COLO829 (cell line): ENCODE data around the gene KIAA0319L.

Experiments
- DNase-seq: peaks from one replicate; pipeline ENCODE4 v3.0.0; 2012; ENCODE audit warnings: low spot score

Gene KIAA0319L

DNA sequence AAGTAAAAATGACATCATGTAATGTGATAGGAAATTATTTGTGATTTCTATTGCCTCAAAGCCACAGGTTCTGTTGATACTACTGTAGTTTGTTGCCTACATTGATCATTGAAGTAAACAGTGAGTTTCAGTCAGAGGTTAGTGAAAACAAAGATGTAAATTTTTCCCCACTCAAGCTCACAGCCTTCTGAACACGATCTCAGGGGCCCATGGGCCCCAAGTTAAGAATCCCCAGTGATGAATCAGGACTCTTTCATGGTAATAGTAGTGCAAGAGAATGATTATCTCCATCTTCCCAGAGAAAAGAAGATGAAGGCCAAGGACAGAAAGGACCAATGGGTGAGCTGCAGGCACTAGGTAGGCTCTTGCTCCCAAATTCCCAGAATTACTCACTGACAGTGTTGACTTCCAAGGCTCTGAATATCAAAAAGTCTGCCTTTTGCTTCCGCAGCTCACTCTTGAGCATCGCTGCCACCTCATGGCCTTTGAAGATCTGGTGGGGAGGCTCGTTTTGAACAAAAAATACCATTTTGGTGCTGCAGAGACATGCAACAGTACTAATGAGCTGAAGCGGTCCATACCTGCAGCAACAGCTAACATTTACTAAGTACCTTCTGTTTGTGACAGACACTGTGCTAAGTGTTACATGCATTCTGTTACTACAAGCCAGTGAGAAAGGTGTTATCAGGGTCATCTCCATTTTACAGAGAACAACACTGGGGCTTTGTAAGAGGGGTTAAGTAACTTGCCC lies 113.3 kb downstream of the KIAA0319L start:
- DNase-seq, result no peak

DNA sequence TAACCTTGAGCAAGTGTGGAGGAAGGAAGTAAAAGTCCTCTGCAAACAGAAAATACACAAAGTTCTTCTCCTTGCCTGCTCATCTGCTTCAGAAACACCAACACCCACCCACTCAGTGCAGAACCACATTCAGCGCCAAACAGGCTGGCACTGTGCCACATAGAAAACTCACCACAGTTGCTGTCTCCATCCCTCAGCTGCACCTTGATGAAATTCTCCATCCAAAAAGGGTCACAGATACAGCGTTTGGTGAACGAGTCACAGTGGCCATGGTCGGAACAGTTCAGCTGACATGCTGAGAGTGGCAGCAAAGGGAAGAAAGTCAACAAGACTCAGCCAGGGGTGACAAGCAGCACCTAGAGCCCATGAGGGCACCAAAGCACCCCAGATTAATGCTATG lies 114.5 kb downstream of the KIAA0319L start:
- no peak for DNase-seq

DNA sequence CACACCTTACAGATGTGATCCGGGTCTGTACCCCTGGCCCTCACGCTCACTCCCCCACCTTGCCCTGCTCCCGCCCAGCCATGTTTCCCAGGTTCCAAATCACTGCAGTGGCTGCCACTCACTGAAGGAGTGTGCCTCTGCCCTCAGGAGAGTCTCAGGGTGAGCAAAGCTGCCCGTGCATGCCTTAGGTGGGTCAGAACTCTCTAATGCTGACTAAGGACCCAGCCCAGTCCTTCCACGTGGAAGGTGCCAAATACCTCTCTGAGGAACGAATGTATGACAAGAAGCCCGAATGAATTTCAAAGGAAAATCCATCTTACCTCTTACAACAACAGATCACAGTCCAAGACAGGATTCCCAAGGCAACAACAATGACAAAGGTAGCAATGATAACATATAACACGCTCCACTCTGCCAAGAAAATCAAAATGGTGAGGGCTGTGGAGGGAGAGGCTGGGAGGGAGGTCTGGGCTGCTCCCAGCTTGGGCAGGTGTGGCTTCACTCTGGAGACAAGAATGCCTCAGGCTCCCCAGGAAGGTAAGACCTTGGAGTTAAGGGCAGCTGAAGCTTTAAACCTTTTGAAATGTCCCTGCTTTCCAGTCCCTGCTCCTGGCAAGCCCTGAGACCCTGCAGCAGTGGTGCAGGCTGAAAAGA lies 115.2 kb downstream of the KIAA0319L start:
- DNase-seq, result no peak

DNA sequence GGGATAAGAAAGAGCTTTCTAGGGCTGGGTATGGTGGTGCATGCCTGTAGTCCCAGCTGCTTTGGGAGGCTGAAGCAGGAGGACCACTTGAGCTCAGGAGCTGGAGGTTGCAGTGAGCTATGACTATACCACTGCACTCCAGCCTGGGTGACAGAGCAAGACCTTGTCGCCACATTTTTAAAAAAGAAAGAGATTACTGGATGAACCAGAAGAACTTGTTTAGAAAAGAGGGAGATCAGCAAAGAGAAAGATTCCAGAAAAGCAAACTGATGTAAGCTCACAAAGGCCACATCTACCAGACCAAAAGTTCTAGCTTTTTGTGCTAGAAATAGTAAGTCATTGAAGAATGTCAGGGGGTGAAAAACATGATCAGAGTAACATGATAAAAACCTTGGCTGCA lies 117.6 kb downstream of the KIAA0319L start:
- no peak for DNase-seq

DNA sequence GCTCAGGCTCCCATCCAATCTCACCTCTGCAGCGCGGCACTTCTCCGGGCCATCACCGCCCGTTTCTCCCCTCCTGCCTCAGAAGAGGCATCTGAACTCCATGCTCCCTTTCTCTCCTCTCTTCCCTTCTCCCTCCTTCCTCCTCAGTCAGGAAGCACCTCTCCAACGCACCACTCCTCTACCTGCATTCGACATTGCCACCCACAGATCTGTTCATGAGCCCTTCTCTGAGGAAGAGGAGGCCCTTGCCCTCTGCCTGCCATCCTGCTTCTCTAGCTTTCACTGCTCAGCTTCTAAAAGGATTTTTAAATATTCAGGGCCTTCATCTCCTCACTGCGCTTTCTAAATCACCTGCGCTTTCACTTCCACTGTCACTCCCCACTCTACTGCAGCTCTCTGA lies 120.0 kb downstream of the KIAA0319L start:
- DNase-seq, result no peak

DNA sequence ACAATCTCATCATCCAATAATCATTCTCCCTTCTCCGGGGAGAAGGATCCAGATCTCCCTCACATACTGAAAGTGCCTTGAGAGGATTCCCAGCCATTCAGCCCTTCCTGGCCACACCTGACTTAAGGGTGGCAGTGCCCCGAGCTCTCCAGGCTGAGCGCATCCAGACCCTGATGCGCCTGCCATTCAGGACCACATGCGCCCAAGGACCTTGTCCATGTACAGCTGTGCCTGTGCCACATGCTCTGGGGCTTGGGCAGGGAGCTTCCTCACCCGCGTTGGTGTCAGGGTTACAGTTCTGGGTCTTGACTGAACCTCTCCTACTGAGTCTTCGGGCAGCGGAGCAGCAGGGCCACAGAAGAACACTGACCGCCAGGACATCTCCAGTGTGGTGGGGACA lies 121.1 kb downstream of the KIAA0319L start:
- DNase-seq, result no peak

DNA sequence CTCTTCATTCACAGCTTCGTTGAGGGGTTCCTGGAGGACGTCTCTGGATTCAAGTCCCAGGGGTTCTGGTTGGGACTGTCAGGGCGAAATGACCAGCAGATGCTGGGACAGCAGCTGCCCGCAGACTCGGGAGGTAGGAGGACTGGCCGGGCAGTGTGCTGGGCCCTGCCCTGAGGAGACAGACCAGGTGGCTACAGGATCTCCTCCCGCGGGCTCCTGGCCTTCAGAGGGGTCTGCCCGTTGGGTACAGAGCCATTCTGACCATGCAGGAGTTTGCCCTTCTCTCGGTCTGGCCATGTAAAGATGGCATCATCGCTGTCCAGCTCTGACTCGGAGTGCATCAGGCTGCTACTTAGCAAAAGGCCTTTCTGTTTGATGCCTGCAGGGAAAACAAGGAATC lies 122.5 kb downstream of the KIAA0319L start:
- no peak for DNase-seq

DNA sequence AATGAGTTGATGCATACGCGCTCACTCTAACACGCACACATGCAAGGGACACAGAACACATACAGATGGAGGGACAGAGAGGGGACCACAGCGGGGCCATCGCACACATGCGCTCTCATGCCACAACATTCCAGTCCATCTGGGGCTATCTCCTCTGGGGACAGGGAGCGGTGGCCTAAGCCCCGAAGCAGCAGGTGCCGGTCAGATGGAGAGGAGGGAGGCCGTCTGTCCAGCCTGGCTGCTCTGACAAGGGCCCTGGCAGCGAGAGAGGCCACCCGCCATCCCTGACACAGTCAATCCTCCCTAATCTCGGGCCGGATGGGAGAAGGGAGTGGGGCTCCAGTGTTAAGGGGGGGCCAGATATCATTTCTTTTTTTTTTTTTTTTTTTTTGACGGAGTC lies 123.5 kb downstream of the KIAA0319L start:
- DNase-seq, result no peak

DNA sequence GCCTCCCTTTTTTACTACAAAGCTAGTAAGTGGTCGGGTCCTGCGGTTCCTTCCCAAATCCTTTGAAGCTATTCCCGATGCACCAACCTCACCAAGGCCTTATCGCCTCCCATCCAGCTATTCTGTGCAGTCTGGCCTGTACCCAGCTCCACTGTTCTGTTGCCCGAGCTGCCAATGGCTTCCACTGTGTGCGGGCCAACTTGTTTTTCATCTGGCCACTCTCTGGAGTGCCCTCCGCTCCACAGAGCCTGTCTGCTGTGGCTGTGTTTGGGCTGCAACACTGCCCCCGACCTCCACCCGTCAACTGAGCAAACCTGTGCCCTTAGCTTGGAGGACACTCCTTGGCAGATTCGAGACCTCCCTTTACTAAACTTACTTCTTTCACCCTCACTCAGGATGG lies 125.0 kb downstream of the KIAA0319L start:
- no peak for DNase-seq

DNA sequence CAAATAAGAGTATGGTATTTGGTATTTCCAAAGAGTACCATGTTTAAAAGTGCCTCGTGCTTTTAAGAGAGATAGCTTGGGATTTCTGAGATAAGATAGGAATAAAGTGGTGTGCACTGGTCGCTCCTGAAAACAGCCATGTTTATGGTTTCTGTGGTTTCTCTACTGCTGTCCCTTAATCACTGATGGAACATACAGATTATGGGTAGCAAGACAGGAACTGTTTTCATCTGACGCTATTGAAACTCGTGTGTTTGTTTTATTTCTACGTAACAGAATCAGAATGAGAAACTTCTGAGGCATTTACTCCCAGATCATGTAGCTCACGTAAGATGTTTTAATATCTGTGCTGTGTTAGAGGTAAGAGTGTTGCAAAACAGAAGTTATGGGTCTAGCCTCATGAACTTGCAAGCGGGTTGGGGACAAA lies 126.0 kb downstream of the KIAA0319L start:
- DNase-seq, result no peak

DNA sequence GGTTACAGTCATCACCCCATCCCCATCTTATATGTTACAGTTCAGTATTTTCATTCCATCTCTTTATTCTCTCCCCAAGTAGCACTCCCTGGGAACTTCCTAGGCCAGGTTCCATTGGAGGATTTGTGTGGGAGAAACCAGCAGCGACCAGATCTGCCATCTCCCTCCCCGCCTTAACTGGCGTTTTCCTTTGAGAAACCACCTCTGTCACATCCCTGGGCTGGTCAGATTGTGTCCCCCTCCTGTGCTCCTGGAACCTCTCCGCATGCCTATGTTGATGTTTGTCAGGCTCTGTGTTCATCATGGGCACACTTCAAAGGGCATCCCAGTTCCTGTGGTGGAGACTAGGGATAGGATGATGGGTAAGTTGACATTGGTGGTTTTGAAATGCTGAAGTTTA lies 126.4 kb downstream of the KIAA0319L start:
- DNase-seq, result no peak

DNA sequence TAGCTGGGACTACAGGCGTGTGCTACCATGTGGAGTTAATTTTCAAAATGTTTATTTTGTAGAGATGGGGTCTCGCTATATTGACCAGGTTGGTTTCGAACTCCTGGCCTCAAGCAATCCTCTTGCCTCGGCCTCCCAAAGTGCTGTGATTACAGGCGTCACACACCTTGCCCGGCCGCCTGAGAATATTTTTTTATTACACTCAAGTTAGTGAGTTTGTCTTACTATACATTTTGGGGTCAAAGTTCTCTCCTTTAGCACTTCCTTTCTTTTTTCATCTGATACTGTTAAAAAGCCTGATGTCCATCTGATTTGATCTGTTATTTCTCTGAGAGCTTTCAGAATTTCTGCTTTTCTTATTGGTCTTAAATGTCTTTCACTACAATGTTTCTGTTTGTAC lies 128.8 kb downstream of the KIAA0319L start:
- DNase-seq, result no peak

DNA sequence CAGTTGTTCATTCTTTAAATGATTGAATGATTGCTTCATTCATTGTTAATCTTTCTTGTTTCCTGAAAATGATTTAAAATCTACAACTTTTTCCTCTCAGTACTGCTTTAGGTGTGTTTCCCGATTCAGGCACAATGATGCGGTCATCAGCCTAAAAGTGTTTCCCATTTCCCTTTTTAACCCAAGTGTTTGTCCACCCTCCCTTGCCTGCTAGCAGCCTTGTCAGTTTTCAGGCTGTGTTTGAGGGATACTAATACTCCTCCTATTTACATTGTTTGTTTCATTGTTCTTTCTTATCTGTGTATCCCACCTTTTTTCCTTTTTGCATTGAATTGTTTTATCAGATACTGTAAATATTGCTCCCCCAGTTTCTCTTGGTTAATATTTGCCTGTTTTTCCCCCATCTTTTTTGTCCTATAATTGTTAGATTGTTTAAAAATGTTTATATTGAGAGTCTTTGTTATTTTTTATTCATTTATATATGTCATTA lies 131.1 kb downstream of the KIAA0319L start:
- no peak for DNase-seq

DNA sequence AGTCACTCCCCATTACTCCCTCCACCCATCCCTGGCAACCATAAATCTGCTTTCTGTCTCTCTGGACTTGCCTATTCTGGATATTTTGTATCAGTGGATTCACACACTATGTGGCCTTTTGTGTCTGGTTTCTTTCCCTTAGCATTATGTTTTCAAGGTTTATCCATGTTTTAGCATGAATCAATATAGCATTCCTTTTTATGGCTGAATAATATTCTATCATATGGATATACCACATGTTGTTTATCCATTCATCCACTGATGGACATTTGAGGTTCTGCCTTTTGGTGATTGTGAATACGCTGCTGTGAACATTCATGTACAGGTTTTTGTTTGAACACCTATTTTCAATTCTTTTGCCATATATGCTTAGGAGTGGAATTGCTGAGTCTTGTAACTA lies 148.3 kb downstream of the KIAA0319L start:
- DNase-seq, result no peak

DNA sequence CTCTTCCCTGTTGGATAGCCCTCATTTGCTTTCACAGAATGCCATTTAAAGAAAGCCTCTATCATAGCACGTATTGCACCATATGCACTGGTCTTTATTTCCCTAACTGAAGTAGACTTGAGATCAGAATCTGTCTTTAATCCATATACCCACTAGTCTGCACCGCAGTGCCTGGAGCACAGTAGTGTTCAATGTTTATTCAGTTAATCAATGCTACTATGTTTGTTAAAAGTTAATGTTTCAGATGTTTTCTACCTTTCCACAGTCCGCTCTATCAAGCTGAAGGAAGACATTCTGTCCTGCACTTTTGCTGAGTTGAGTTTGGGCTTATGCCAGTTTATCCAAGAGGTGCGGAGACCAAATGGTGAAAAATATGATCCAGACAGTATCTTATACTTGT lies 149.5 kb downstream of the KIAA0319L start:
- DNase-seq, result no peak

DNA sequence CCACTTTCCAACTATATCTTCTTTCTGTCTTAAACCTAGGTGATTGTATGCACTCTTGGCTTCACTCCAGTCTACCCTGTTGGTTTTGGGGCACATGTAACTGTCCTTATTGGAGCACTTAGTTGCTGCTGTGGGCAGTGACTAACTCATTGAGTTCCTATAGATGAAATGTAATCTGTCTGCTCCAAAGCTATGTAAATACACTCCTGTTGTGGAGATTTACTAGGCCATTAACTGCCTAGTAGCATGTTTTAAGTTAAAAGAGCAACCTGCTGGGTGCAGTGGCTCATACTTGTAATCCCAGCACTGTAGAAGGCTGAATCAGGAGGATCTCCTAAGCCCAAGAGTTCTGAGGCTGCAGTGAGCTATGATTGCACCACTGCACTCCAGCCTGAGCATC lies 151.1 kb downstream of the KIAA0319L start:
- DNase-seq, result no peak

DNA sequence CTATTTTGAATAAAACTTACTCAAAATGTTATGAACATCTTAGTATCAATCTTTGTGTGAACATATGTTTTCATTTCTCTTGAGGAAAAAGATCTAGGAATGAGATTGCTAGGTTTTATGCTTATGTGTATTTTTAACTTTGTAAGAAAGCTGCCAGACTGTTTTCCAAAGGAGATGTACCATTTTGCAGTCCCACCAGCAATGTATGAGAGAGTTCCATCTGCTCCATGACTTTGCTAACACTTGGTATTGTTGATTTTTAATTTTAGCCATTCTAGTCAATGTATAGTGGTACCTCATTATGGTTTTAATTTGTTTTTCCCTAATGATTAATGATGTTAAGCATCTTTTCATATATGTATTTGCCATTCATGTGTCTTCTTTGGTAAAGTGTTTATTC lies 156.2 kb downstream of the KIAA0319L start:
- DNase-seq, result no peak

DNA sequence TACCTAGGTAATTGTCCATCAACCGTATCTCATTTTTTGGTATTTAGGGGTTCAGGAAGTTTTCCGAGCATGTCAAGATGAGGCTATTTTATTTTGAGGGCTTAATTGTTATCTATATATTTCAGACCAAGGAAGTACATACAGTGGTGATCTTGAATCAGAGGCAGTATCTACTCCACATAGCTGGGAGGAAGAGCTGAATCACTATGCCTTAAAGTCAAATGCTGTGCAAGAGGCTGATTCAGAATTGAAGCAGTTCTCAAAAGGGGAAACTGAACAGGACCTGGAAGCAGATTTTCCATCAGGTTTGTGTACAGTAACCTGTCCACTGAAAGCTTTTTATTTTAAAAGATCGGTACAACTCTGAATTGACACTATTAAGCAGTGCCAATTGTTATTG lies 158.5 kb downstream of the KIAA0319L start:
- no peak for DNase-seq

DNA sequence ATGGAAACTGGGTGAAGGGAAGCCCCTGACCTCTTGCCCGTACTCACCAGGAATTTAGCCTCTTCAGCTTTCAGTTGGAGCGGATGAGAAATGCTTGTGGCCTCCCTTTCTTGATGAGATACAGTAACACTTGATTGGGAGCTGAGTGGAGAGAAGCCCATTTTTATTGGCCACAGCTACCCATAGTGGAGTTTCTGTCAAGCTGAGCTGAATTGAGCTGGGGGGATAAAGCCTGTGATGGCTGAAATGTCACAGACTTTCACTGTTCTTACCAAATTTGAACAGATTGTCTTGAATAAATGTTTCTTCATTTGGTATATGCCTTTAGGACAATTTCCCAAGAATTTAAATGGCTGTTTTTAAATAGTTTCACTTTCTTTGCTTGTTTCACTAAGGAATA lies 162.8 kb downstream of the KIAA0319L start:
- DNase-seq, result no peak

DNA sequence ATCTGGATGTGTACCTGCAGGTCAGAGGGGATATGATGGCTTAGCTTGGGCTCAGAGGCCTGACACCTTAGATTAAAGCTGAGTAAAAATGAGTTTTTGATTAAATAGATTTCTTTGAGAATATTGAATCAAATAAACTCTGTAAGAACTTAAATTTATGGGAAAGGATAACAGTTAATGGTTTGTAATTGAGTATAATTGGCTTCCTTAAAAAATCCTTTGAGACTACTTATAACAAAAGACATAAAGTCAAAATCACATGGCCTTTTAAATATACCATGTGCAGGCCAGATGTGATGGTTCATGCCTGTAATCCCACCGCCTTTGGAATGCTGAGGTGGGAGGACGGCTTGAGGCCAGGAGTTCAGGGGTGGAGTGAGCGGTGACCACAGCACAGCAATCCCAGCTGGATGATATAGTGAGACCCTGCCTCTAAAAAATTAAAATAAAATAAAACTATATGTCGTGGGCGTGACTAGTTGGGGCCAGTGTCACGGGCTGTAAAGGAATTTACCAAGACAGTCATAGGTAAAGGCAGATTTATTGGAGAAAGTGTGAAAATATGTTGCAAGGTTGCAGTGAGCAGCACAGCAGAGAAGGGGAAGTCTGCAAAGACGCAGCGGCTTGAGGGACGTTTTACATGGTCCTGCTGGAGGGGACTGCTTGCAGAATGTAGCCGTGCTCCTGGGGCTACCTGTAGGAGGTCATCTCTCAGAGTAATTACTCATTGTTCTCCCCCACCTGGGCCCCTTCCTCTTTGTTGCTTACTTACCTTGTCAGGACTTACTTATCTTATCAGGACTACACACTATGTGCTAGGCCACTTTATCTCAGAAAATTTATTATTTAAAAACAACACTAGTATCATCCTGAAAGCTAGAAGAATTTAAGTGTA lies 166.4 kb downstream of the KIAA0319L start:
- no peak for DNase-seq

DNA sequence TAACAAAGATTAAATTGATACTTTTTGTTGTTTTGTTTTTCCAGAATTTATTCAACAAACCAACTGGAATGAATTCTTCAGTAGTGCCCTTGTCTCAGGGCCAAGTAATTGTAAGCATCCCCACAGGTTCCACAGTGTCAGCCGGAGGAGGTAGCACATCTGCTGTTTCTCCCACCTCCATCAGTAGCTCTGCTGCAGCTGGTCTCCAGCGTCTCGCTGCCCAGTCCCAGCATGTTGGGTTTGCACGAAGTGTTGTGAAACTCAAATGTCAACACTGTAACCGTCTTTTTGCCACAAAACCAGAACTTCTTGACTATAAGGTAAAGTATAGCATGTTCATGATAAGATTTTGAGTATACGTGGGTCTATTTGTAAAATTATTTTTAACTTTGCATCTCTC lies 170.2 kb downstream of the KIAA0319L start:
- DNase-seq, result no peak

DNA sequence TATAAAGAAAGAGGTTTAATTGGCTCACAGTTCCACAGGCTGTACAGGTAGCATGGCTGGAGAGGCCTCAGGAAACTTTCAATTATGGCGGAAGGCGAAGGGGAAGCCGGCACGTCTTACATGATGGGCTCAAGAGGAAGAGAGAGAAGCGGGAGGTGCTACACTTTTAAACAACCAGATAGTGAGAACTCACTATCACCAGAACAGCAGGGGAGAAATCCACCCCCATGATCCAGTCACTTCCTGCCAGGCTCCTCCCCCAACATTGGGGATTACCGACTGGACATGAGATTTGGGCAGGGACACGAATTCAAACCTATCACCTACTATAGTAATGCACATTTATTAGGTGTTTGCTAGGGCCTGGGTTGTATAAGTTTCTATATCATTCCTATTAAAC lies 170.9 kb downstream of the KIAA0319L start:
- DNase-seq, result no peak
